ENCODE data around the gene MST1R.

DNA sequence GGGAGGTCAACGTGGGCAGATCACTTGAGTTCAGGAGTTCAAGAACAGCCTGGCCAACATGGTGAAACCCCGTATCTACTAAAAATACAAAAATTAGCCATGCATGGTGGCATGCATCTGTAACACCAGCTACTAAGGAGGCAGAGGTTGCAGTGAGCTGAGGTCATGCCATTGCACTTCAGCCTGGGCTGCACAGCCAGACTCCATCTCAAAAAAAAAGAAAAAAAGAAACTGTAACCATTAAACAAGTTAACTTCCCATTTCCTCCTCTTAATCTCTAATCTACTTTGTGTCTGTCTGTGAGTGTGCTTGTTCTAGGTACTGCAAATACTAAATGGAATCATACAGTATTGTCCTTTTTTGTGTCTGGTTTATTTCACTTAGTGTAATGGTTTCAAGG is 39.0 kb upstream of the MST1R start:
- TF ChIP-seq, protein P1, sequence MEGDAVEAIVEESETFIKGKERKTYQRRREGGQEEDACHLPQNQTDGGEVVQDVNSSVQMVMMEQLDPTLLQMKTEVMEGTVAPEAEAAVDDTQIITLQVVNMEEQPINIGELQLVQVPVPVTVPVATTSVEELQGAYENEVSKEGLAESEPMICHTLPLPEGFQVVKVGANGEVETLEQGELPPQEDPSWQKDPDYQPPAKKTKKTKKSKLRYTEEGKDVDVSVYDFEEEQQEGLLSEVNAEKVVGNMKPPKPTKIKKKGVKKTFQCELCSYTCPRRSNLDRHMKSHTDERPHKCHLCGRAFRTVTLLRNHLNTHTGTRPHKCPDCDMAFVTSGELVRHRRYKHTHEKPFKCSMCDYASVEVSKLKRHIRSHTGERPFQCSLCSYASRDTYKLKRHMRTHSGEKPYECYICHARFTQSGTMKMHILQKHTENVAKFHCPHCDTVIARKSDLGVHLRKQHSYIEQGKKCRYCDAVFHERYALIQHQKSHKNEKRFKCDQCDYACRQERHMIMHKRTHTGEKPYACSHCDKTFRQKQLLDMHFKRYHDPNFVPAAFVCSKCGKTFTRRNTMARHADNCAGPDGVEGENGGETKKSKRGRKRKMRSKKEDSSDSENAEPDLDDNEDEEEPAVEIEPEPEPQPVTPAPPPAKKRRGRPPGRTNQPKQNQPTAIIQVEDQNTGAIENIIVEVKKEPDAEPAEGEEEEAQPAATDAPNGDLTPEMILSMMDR (conservative IDR thresholded peaks at IDR 0.05; ENCODE audit: low read depth, low read length), result no peak
- no peak for TF ChIP-seq EZH2phosphoT487 (IDR thresholded peaks at IDR 0.05; ENCODE audit: borderline replicate concordance, low read length)
- no peak for TF ChIP-seq EZH2 (IDR thresholded peaks at IDR 0.05; ENCODE audit: low read length, unreplicated experiment)

All from PC-3 (cell line).